ENCODE results near the gene ITPK1.

DNA sequence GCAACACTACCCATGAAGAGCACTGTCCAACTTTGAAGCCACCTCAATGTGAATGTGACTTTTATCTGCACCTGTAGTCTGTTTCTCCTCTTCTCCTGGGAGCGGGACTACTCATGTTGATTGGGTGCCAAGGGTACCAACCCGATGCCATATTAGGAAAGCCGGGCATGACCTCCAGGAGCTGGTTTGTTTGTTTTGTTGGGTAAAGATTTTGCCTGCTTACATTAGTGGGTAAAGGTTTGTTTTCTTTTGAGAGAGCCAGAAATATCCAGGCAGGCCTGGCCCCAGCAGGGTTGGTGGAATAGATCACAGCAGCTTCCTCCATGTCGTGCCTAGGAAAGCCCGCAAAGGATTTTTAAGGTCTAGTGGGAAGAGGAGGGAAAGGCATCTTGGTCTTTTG is 19.7 kb upstream of the ITPK1 start:
- TF ChIP-seq POLR2AphosphoS5 (IDR thresholded peaks at IDR 0.05; ENCODE audit: borderline replicate concordance, low read depth, low read length) = no peak
- no peak for TF ChIP-seq EZH2 (IDR thresholded peaks at IDR 0.05)
- TF ChIP-seq FOXP2 (optimal IDR thresholded peaks at IDR 0.05; ENCODE audit: control extremely low read depth, extremely low read length, insufficient read depth) = no peak

Measured in SK-N-MC (cell line).